ENCODE data around the gene SSR4. TPM values are rescaled to one million over a fixed set of nuclear protein-coding genes. Genes with fewer than 3 reads are reported as not detected.
"Not testable (repeated sequence)": the region's sequence is repeated elsewhere in the genome, so short reads cannot be mapped to it uniquely, and the experiment has no call there.

Gene SSR4
- 287 and 297 TPM in 2 replicates for total RNA-seq
- long read RNA-seq, transcript SSR4-203 (6 exons, 643 nt) = major isoform, 74 of 80 reads
- long read RNA-seq, partial matches to known transcripts = 2 of 80 reads
- long read RNA-seq, other reads (novel, unspliced or antisense) = 3 of 80 reads

DNA sequence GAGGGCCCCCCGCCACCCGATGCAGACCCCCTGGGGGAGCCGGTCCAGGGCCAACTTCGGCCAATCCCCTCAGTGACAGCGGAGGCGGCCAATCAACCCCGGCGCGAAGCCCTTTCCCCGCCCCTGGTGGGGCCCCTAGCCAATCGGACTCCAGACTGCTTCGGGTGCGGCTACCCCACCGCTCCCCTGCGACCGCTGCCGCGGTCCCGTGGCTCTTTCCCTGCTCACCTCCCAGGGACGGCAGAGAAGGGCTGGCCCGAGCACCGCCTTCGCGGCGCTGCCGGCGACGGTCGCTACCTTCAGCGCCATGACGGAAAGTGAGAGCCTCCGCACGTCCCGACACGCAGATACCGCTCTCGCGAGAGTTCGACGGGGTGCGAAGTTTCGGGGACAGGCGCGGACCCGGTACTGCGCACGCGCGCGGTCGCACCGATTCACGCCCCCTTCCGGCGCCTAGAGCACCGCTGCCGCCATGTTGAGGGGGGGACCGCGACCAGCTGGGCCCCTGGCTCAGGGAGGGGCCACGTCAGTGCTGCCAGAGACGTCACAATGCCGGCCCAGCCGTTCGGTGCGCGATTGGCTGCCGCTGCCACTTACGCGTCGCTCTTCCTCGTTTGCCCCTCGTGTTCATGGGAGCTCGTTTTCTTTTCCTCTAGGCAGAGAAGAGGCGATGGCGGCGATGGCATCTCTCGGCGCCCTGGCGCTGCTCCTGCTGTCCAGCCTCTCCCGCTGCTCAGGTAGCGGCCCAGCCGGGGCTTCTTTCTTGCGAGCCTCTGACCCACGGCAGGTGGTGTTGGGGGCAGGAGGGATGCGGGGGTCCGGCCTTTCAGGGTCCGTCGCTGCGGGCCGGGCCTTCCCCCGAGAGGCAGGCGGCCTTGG is at the start of gene SSR4, which contains the start of gene IDH3G:
SSR4 (plus strand) TSS at position 651 of the 879 bp plus-strand sequence; CDS start at position 671, 20 bp downstream.
IDH3G (minus strand) TSS at position 358 of the 879 bp plus-strand sequence; CDS start at position 309, 49 bp downstream.
- Mint-ChIP-seq H3K27ac (ENCODE audit: unreplicated experiment) (peak within 1 kb of the TSS; percentile 92), H3K4me3 (ENCODE audit: unreplicated experiment) (peak within 1 kb of the TSS; percentile 91), H3K27me3 (ENCODE audit: unreplicated experiment) (no peaks in the 10 kb centered on the region), H3K36me3 (ENCODE audit: unreplicated experiment) (peaks cover 5% of the 10 kb centered on the region), H3K9me3 (ENCODE audit: unreplicated experiment) (no peaks in the 10 kb centered on the region), H3K4me1 (ENCODE audit: unreplicated experiment) (peaks cover 13% of the 10 kb centered on the region)
- peak; percentile 98 for DNase-seq (ENCODE audit: extremely low spot score, unreplicated experiment)
- TF ChIP-seq, protein P1, sequence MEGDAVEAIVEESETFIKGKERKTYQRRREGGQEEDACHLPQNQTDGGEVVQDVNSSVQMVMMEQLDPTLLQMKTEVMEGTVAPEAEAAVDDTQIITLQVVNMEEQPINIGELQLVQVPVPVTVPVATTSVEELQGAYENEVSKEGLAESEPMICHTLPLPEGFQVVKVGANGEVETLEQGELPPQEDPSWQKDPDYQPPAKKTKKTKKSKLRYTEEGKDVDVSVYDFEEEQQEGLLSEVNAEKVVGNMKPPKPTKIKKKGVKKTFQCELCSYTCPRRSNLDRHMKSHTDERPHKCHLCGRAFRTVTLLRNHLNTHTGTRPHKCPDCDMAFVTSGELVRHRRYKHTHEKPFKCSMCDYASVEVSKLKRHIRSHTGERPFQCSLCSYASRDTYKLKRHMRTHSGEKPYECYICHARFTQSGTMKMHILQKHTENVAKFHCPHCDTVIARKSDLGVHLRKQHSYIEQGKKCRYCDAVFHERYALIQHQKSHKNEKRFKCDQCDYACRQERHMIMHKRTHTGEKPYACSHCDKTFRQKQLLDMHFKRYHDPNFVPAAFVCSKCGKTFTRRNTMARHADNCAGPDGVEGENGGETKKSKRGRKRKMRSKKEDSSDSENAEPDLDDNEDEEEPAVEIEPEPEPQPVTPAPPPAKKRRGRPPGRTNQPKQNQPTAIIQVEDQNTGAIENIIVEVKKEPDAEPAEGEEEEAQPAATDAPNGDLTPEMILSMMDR (IDR thresholded peaks at IDR 0.05) = peak; percentile 19

DNA sequence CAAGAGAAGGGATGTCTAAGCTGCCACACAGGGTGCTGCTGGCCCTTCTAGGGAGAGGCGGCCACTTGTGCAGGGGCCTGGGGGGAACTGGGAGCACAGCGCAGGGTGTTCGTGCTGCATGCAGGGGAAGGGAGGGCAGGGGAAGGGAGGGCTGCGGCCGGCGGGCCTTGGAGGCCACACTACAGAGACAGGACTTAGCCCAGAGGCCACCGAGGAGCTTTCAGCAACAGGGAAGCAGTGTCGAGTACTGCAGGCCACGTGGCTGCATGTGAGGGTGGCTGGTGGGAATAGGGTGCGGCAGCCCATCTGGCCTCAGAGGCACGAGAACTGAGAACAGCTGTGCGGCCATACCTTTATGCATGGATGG is 49.4 kb upstream of the SSR4 start:
- not testable (repeated sequence) for H3K27me3 Mint-ChIP-seq (ENCODE audit: unreplicated experiment); H3K9me3 Mint-ChIP-seq (ENCODE audit: unreplicated experiment); DNase-seq (ENCODE audit: extremely low spot score, unreplicated experiment); H3K4me3 Mint-ChIP-seq (ENCODE audit: unreplicated experiment); H3K4me1 Mint-ChIP-seq (ENCODE audit: unreplicated experiment); H3K36me3 Mint-ChIP-seq (ENCODE audit: unreplicated experiment); H3K27ac Mint-ChIP-seq (ENCODE audit: unreplicated experiment)

DNA sequence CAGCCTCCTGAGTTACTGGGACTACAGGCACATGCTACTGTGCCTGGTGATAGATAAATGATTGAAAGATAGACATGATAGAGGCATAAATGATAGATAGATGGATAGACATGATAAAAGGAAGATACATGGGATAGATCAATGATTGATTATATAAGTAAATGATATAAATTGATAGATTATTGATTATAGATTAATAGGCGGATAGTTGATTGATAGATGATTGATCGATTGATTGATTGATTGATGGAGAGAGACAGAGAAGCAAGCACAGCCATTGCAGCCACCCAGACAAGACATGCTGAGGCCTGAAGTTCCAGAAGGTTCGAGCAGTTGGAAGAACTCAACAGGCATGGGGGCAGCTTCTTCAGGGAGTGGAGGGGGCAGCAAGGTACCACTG is 48.1 kb upstream of the SSR4 start:
- Mint-ChIP-seq H3K9me3 (ENCODE audit: unreplicated experiment) (peaks cover 4% of the 10 kb centered on the region), H3K4me1 (ENCODE audit: unreplicated experiment) (no peaks in the 10 kb centered on the region), H3K36me3 (ENCODE audit: unreplicated experiment) (no peaks in the 10 kb centered on the region), H3K27ac (ENCODE audit: unreplicated experiment) (no peak overlapping the region), H3K4me3 (ENCODE audit: unreplicated experiment) (no peak overlapping the region), H3K27me3 (ENCODE audit: unreplicated experiment) (no peaks in the 10 kb centered on the region)
- DNase-seq (ENCODE audit: extremely low spot score, unreplicated experiment) = no peak
- TF ChIP-seq, protein P1 (IDR thresholded peaks at IDR 0.05) = no peak

DNA sequence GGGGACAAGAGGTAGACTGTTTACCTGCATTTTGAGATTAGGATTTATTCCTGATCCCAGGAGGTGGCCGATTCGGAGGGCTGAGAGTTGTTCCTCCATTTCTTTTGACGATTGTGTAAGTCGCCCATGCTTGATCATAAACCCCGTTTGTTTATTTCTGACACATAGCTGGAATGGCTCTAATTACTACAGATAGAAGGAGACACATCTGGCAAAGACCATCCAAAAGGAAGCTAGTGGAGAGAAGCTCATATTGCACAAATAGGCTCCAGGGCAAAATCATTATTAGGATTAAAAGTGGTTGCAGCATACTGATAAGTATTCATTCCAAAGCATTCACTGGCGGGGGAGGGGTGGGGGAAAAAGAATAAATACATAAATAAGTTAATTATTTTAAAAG is 47.5 kb upstream of the SSR4 start:
- not testable (repeated sequence) for H3K4me1 Mint-ChIP-seq (ENCODE audit: unreplicated experiment); H3K27ac Mint-ChIP-seq (ENCODE audit: unreplicated experiment); H3K27me3 Mint-ChIP-seq (ENCODE audit: unreplicated experiment); H3K36me3 Mint-ChIP-seq (ENCODE audit: unreplicated experiment); H3K9me3 Mint-ChIP-seq (ENCODE audit: unreplicated experiment); DNase-seq (ENCODE audit: extremely low spot score, unreplicated experiment); H3K4me3 Mint-ChIP-seq (ENCODE audit: unreplicated experiment)

DNA sequence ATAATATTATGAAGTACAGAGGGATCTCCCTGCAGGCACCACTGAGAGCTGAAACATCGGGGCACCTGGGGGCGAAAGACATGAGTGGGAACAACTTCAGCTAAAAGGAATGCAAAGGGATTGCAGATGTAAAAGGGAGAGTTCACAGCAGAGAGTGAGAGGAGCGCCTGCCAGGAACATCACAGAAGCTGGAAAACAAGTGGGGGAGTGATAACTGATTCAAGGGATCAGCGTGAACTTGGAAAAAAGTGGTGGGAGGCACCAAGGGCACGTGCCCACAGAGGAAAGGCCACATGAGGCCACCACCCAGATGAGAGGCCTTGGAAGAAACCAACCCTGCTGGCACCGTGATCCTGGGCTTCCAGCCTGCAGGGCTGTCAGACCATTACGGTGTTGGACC is 45.5 kb upstream of the SSR4 start:
- H3K36me3 Mint-ChIP-seq (ENCODE audit: unreplicated experiment); H3K4me3 Mint-ChIP-seq (ENCODE audit: unreplicated experiment); H3K27me3 Mint-ChIP-seq (ENCODE audit: unreplicated experiment); DNase-seq (ENCODE audit: extremely low spot score, unreplicated experiment); H3K4me1 Mint-ChIP-seq (ENCODE audit: unreplicated experiment); H3K27ac Mint-ChIP-seq (ENCODE audit: unreplicated experiment); H3K9me3 Mint-ChIP-seq (ENCODE audit: unreplicated experiment): not testable (repeated sequence)

DNA sequence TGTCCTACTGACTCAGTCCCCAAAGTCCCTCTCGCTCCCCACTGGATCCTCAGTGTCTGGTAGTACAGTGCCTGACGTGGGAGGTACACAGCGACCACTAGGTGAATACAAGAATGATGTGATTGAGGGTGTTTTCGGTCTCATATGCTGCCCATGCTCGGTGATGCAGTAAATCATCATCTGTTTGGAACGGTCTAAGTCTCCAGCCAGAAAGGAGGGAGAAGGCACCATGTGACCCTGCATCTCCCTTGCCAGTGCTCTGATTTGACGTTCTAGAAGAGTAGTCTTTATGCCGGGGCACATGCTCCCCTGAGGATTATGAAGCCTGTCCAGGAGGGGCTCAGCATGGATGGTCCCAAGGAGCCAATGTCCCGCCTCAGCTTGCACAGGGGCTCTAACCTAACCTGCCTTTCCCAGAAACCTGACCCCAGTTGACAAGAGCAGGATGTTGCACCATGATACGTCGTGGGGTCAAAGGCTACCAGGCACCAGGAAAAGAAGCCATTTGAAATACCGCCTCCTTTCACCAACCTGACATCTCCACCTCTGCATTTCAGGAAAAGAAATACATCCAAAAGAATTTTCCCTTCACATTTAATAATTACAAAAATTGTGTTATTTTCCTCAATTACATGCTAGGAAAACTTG is 44.2 kb upstream of the SSR4 start:
- H3K27ac Mint-ChIP-seq (ENCODE audit: unreplicated experiment) = no peak overlapping the region
- H3K27me3 Mint-ChIP-seq (ENCODE audit: unreplicated experiment) = no peaks in the 10 kb centered on the region
- peaks cover 4% of the 10 kb centered on the region for H3K9me3 Mint-ChIP-seq (ENCODE audit: unreplicated experiment)
- TF ChIP-seq, protein P1 (IDR thresholded peaks at IDR 0.05) = no peak
- H3K4me3 Mint-ChIP-seq (ENCODE audit: unreplicated experiment) = no peak overlapping the region
- no peak for DNase-seq (ENCODE audit: extremely low spot score, unreplicated experiment)
- H3K36me3 Mint-ChIP-seq (ENCODE audit: unreplicated experiment) = no peaks in the 10 kb centered on the region
- H3K4me1 Mint-ChIP-seq (ENCODE audit: unreplicated experiment) = no peaks in the 10 kb centered on the region
